ENCODE measurements around the gene SOWAHA.

GRCh38 chr5:132778129-132778528 lies 35.0 kb upstream of the SOWAHA start:
- TF ChIP-seq FOXK2 (IDR thresholded peaks at IDR 0.05) (no peak), NFRKB (IDR thresholded peaks at IDR 0.05) (no peak), SP1 (IDR thresholded peaks at IDR 0.05) (no peak), L3MBTL2 (conservative IDR thresholded peaks at IDR 0.05) (no peak)
